Stimulated activated CD8-positive, alpha-beta memory T cell treated with anti-CD3 and anti-CD28 coated beads, Interleukin-4, amount 100 ng/mL, for 4 hours (primary cell): ENCODE measurements around the gene PPP1R37.
"Not testable (repeated sequence)": the region's sequence is repeated elsewhere in the genome, so short reads cannot be mapped to it uniquely, and the experiment has no call there.

Experiments used
- DNase-seq, 2 donors: peaks; one replicate each; pipeline ENCODE4 v3.0.0-alpha.2; 2020; ENCODE audit warnings: low read depth in 2 of 2, low spot score in 1 of 2

The PPP1R37 gene

GRCh38 chr19:45094707-45095106, 1.7 kb downstream of the PPP1R37 start:
- DNase-seq: no peak

GRCh38 chr19:45095496-45096413, 2.8 kb downstream of the PPP1R37 start:
- DNase-seq: no peak

- DNase-seq: no peak
These were observed 3.7 kb downstream of the PPP1R37 start for GRCh38 chr19:45096700-45097099.

- no peak for DNase-seq
These were observed 4.4 kb downstream of the PPP1R37 start for GRCh38 chr19:45097450-45097775.

GRCh38 chr19:45097776-45098520, 5.0 kb downstream of the PPP1R37 start:
- no peak for DNase-seq

GRCh38 chr19:45098521-45099466, 5.8 kb downstream of the PPP1R37 start:
- no peak for DNase-seq

- DNase-seq: no peak
These were observed 6.7 kb downstream of the PPP1R37 start for GRCh38 chr19:45099467-45100191.

- no peak for DNase-seq
These were observed 7.2 kb downstream of the PPP1R37 start for GRCh38 chr19:45100201-45100600.

- DNase-seq: no peak
These were observed 7.9 kb downstream of the PPP1R37 start for GRCh38 chr19:45100846-45101252.

- no peak for DNase-seq
These were observed 8.8 kb downstream of the PPP1R37 start for GRCh38 chr19:45101806-45102205.

GRCh38 chr19:45102481-45102880, 9.5 kb downstream of the PPP1R37 start:
- DNase-seq: no peak

- no peak for DNase-seq
These were observed 10.2 kb downstream of the PPP1R37 start for GRCh38 chr19:45103156-45103507.

GRCh38 chr19:45103508-45104319, 10.7 kb downstream of the PPP1R37 start:
- DNase-seq: no peak

- no peak for DNase-seq
These were observed 11.8 kb downstream of the PPP1R37 start for GRCh38 chr19:45104658-45105349.

GRCh38 chr19:45106363-45106762, 13.4 kb downstream of the PPP1R37 start:
- DNase-seq: not testable (repeated sequence)

GRCh38 chr19:45107621-45108150, 14.7 kb downstream of the PPP1R37 start:
- DNase-seq: no peak

GRCh38 chr19:45110851-45111266, 17.9 kb downstream of the PPP1R37 start:
- DNase-seq: no peak

- no peak for DNase-seq
These were observed 19.3 kb downstream of the PPP1R37 start for GRCh38 chr19:45112111-45112827.
